ENCODE results near the gene FADS2.

The FADS2 gene

GRCh38 chr11:61803889-61804647, 24.0 kb upstream of the FADS2 start:
- H3K27ac Mint-ChIP-seq: no peak overlapping the region
- H3K36me3 Mint-ChIP-seq: peaks cover 51 to 74% of the 10 kb centered on the region in 2 donors
- H3K4me3 Mint-ChIP-seq: no peak overlapping the region
- DNase-seq (no peak), ATAC-seq (replicated peaks) (no peak)
- H3K27me3 Mint-ChIP-seq: no peaks in the 10 kb centered on the region
- peaks cover 0 to 3% of the 10 kb centered on the region in 2 donors for H3K4me1 Mint-ChIP-seq
- H3K9me3 Mint-ChIP-seq: no peaks in the 10 kb centered on the region

GRCh38 chr11:61805146-61805545, 23.0 kb upstream of the FADS2 start:
- Mint-ChIP-seq H3K4me1 (peaks cover 0 to 3% of the 10 kb centered on the region in 2 donors), H3K27me3 (no peaks in the 10 kb centered on the region), H3K36me3 (peaks cover 51 to 78% of the 10 kb centered on the region in 2 donors), H3K4me3 (no peak overlapping the region), H3K9me3 (no peaks in the 10 kb centered on the region), H3K27ac (no peak overlapping the region)
- DNase-seq (no peak), ATAC-seq (replicated peaks) (no peak)

- DNase-seq (no peak), ATAC-seq (replicated peaks) (no peak)
- Mint-ChIP-seq H3K9me3 (no peaks in the 10 kb centered on the region), H3K4me3 (no peak overlapping the region), H3K27me3 (no peaks in the 10 kb centered on the region), H3K4me1 (no peaks in the 10 kb centered on the region), H3K36me3 (peaks cover 60 to 78% of the 10 kb centered on the region in 2 donors), H3K27ac (no peak overlapping the region)
Measured at GRCh38 chr11:61806785-61807184, 21.3 kb upstream of the FADS2 start.

- H3K36me3 Mint-ChIP-seq: peaks cover 54 to 76% of the 10 kb centered on the region in 2 donors
- no peak overlapping the region for H3K4me3 Mint-ChIP-seq
- peaks cover 4 to 5% of the 10 kb centered on the region in 2 donors for H3K9me3 Mint-ChIP-seq
- no peaks in the 10 kb centered on the region for H3K27me3 Mint-ChIP-seq
- no peak overlapping the region for H3K27ac Mint-ChIP-seq
- H3K4me1 Mint-ChIP-seq: peaks cover 8 to 16% of the 10 kb centered on the region in 2 donors
- ATAC-seq (replicated peaks): no peak
- no peak for DNase-seq
Measured at GRCh38 chr11:61810671-61811175, 17.4 kb upstream of the FADS2 start.

- peaks cover 4 to 5% of the 10 kb centered on the region in 2 donors for H3K9me3 Mint-ChIP-seq
- H3K4me1 Mint-ChIP-seq: peaks cover 8 to 21% of the 10 kb centered on the region in 2 donors
- H3K4me3 Mint-ChIP-seq: no peak overlapping the region
- DNase-seq: no peak
- ATAC-seq (replicated peaks): no peak
- H3K27ac Mint-ChIP-seq: peak overlapping the region; percentile 14
- no peaks in the 10 kb centered on the region for H3K27me3 Mint-ChIP-seq
- peaks cover 58 to 79% of the 10 kb centered on the region in 2 donors for H3K36me3 Mint-ChIP-seq
Measured at GRCh38 chr11:61811831-61812230, 16.3 kb upstream of the FADS2 start.

- no peaks in the 10 kb centered on the region for H3K27me3 Mint-ChIP-seq
- H3K4me3 Mint-ChIP-seq: no peak overlapping the region
- H3K27ac Mint-ChIP-seq: no peak overlapping the region
- ATAC-seq (replicated peaks) (no peak), DNase-seq (no peak)
- peaks cover 9 to 21% of the 10 kb centered on the region in 2 donors for H3K4me1 Mint-ChIP-seq
- peaks cover 50 to 69% of the 10 kb centered on the region in 2 donors for H3K36me3 Mint-ChIP-seq
- peaks cover 4 to 5% of the 10 kb centered on the region in 2 donors for H3K9me3 Mint-ChIP-seq
Measured at GRCh38 chr11:61812736-61813411, 15.2 kb upstream of the FADS2 start.

GRCh38 chr11:61814247-61814957, 13.7 kb upstream of the FADS2 start:
- Mint-ChIP-seq H3K9me3 (peaks cover 4 to 5% of the 10 kb centered on the region in 2 donors), H3K4me3 (peak overlapping the region; percentile 84 to 91), H3K27ac (peak overlapping the region; percentile 91), H3K4me1 (peaks cover 10 to 21% of the 10 kb centered on the region in 2 donors), H3K27me3 (no peaks in the 10 kb centered on the region), H3K36me3 (peaks cover 42 to 56% of the 10 kb centered on the region in 2 donors)
- ATAC-seq (replicated peaks) (peak; percentile 10 to 12), DNase-seq (peak; percentile 14)

GRCh38 chr11:61814958-61815789, 12.9 kb upstream of the FADS2 start:
- peaks cover 4 to 5% of the 10 kb centered on the region in 2 donors for H3K9me3 Mint-ChIP-seq
- H3K36me3 Mint-ChIP-seq: peaks cover 40 to 49% of the 10 kb centered on the region in 2 donors
- peak overlapping the region; percentile 84 to 91 for H3K4me3 Mint-ChIP-seq
- ATAC-seq (replicated peaks) (peak; percentile 60 to 61), DNase-seq (peak; percentile 71)
- H3K4me1 Mint-ChIP-seq: peaks cover 10 to 21% of the 10 kb centered on the region in 2 donors
- H3K27ac Mint-ChIP-seq: peak overlapping the region; percentile 91
- H3K27me3 Mint-ChIP-seq: no peaks in the 10 kb centered on the region

GRCh38 chr11:61815790-61816735, 12.0 kb upstream of the FADS2 start:
- H3K36me3 Mint-ChIP-seq: peaks cover 33 to 45% of the 10 kb centered on the region in 2 donors

GRCh38 chr11:61816736-61817455, 11.2 kb upstream of the FADS2 start, which contains the start of gene FADS1:
Gene FADS1, minus strand, starts transcription at chr11:61817003. Its CDS starts 74 bp downstream, at chr11:61816929.
- Mint-ChIP-seq H3K9me3 (peaks cover 4 to 5% of the 10 kb centered on the region in 2 donors), H3K27me3 (no peaks in the 10 kb centered on the region), H3K36me3 (peaks cover 25 to 42% of the 10 kb centered on the region in 2 donors), H3K27ac (peak within 1 kb of the TSS; percentile 97), H3K4me1 (peaks cover 10 to 21% of the 10 kb centered on the region in 2 donors), H3K4me3 (peak within 1 kb of the TSS; percentile 84 to 91)
- ATAC-seq (replicated peaks) (peak; percentile 66 to 76), DNase-seq (peak; percentile 85)

More at GRCh38 chr11:61815790-61816735, 12.0 kb upstream of the FADS2 start:
- Mint-ChIP-seq H3K27ac (peak overlapping the region; percentile 97), H3K4me3 (peak overlapping the region; percentile 84 to 91), H3K27me3 (no peaks in the 10 kb centered on the region), H3K9me3 (peaks cover 4 to 5% of the 10 kb centered on the region in 2 donors), H3K4me1 (peaks cover 10 to 21% of the 10 kb centered on the region in 2 donors)
- ATAC-seq (replicated peaks) (peak; percentile 61 to 62), DNase-seq (peak; percentile 61)

GRCh38 chr11:61817471-61818202, 10.5 kb upstream of the FADS2 start:
- Mint-ChIP-seq H3K27me3 (no peaks in the 10 kb centered on the region), H3K9me3 (peaks cover 4 to 5% of the 10 kb centered on the region in 2 donors), H3K27ac (peak overlapping the region; percentile 62), H3K36me3 (peaks cover 19 to 34% of the 10 kb centered on the region in 2 donors), H3K4me1 (peaks cover 10 to 21% of the 10 kb centered on the region in 2 donors), H3K4me3 (peak overlapping the region; percentile 84 to 91)
- ATAC-seq (replicated peaks): no peak
- DNase-seq: no peak
